22Rv1 (cell line): Measurements from ENCODE around the gene TMEM94.

ENCODE experiments used
- CTCF ChIP-seq: fragments of 450-650 bp; IDR thresholded peaks from 2 replicates; pipeline ENCODE4 v1.5.1; 2017; ENCODE audit warnings: mild to moderate bottlenecking
- ZFX ChIP-seq: fragments of 450-650 bp; IDR thresholded peaks from 2 replicates; pipeline ENCODE4 v1.6.1; 2017; ENCODE audit warnings: antibody characterized with exemption, borderline replicate concordance

GRCh38 chr17:75498726-75499213, 42.3 kb downstream of the TMEM94 start:
- TF ChIP-seq CTCF (peak; percentile 11; the same call in 1 of the 2 replicates), ZFX (no peak)
